HEK293 (cell line): Measurements from ENCODE around the gene TEX261.
A peak's percentile ranks its signal among the peaks of the same experiment; 100 is the strongest.

Source experiments
- CTCF ChIA-PET: fragments of 350-600 bp; formaldehyde crosslinking; extraction: SDS; loops from one replicate; lab custom pipeline; 2021; ENCODE audit warnings: antibody characterized with exemption; lab: Yijun Ruan, JAX
- POLR2A ChIA-PET: fragments of 300-600 bp; formaldehyde crosslinking; extraction: SDS; loops from one replicate; lab custom pipeline; 2020; ENCODE audit warnings: antibody characterized with exemption, inconsistent platforms; lab: Yijun Ruan, JAX
- H3K27ac ChIP-seq: fragments of 200-500 bp; sonication (Bioruptor generic); 2 replicates; pipeline ENCODE4 v1.5.1; 2014; ENCODE audit warnings: low read depth, low read length, control low read depth, inconsistent platforms; ENCODE audit errors: extremely low read depth
- H3K36me3 ChIP-seq, 2 experiments: fragments of 200-500 bp in 1 of 2; sonication (Bioruptor generic) in 1 of 2; 1 replicate in 1 of 2; 2 replicates in 1 of 2; pipeline ENCODE4 v1.5.1; 2014 to 2017; ENCODE audit warnings: inconsistent platforms in 2 of 2, low read length in 2 of 2; ENCODE audit not compliant: control insufficient read depth in 2 of 2, insufficient read depth in 1 of 2
- H3K4me1 ChIP-seq: fragments of 200-500 bp; sonication (Bioruptor generic); 2 replicates; pipeline ENCODE4 v1.5.1; 2014; ENCODE audit warnings: mild to moderate bottlenecking, low read length, inconsistent platforms; ENCODE audit not compliant: control insufficient read depth, insufficient read depth
- H3K4me3 ChIP-seq: 2 replicates; pipeline ENCODE4 v1.5.1; 2011; ENCODE audit warnings: low read depth, mild to moderate bottlenecking, control low read depth, low read length, moderate library complexity
- H3K9me3 ChIP-seq: fragments of 200-500 bp; sonication (Bioruptor generic); 2 replicates; pipeline ENCODE4 v1.5.1; 2014; ENCODE audit warnings: low read depth, low read length, inconsistent platforms; ENCODE audit not compliant: control insufficient read depth, insufficient read depth
- EGR2 ChIP-seq: fragments of 450-650 bp; formaldehyde crosslinking; IDR thresholded peaks from 2 replicates; pipeline ENCODE4 v1.5.1; 2016; ENCODE audit warnings: low read depth, missing biosample characterization, missing genetic modification characterization
- GLIS2 ChIP-seq: fragments of 450-650 bp; formaldehyde crosslinking; IDR thresholded peaks from 2 replicates; pipeline ENCODE4 v1.5.1; 2016; ENCODE audit warnings: missing biosample characterization, missing genetic modification characterization
- SETDB1 ChIP-seq: IDR thresholded peaks from one replicate; pipeline ENCODE4 v1.6.1; 2017; ENCODE audit warnings: mild to moderate bottlenecking, low read length, moderate library complexity, mixed read lengths; ENCODE audit not compliant: insufficient read length
- SP3 ChIP-seq: fragments of 450-650 bp; formaldehyde crosslinking; IDR thresholded peaks from 2 replicates; pipeline ENCODE4 v1.5.1; 2016; ENCODE audit warnings: missing biosample characterization, missing genetic modification characterization
- ZIC2 ChIP-seq: fragments of 450-650 bp; formaldehyde crosslinking; IDR thresholded peaks from 2 replicates; pipeline ENCODE4 v1.5.1; 2016; ENCODE audit warnings: missing biosample characterization, missing genetic modification characterization
- ZNF132 ChIP-seq: fragments of 450-650 bp; formaldehyde crosslinking; IDR thresholded peaks from 2 replicates; pipeline ENCODE4 v1.5.1; 2017; ENCODE audit warnings: missing biosample characterization, missing genetic modification characterization, borderline replicate concordance
- ZNF146 ChIP-seq: fragments of 450-650 bp; formaldehyde crosslinking; IDR thresholded peaks from 2 replicates; pipeline ENCODE4 v1.5.1; 2016; ENCODE audit warnings: missing biosample characterization, missing genetic modification characterization
- ZNF16 ChIP-seq: fragments of 450-650 bp; formaldehyde crosslinking; IDR thresholded peaks from 2 replicates; pipeline ENCODE4 v1.5.1; 2016; ENCODE audit warnings: low read depth, missing biosample characterization, missing genetic modification characterization
- ZNF2 ChIP-seq: fragments of 450-650 bp; formaldehyde crosslinking; IDR thresholded peaks from 2 replicates; pipeline ENCODE4 v1.5.1; 2016; ENCODE audit warnings: missing biosample characterization, missing genetic modification characterization
- ZNF274 ChIP-seq, 2 experiments: fragments of 200-500 bp in 1 of 2; fragments of 450-650 bp in 1 of 2; sonication (Bioruptor generic) in 1 of 2; formaldehyde crosslinking in 1 of 2; IDR thresholded peaks; 2 replicates each; pipeline versions ENCODE4 v1.5.1 to v1.6.1; 2014 to 2016; ENCODE audit warnings: borderline replicate concordance in 1 of 2, inconsistent platforms in 1 of 2, low read length in 1 of 2, missing biosample characterization in 1 of 2, missing genetic modification characterization in 1 of 2
- ZNF335 ChIP-seq: fragments of 450-650 bp; formaldehyde crosslinking; conservative IDR thresholded peaks from 2 replicates; pipeline ENCODE4 v1.5.1; 2016; ENCODE audit warnings: missing biosample characterization, missing genetic modification characterization
- ZNF350 ChIP-seq: fragments of 450-650 bp; formaldehyde crosslinking; IDR thresholded peaks from 2 replicates; pipeline ENCODE4 v1.5.0; 2017; ENCODE audit warnings: missing biosample characterization, mild to moderate bottlenecking, missing genetic modification characterization
- ZNF416 ChIP-seq: fragments of 450-650 bp; formaldehyde crosslinking; IDR thresholded peaks from 2 replicates; pipeline ENCODE4 v1.5.1; 2016; ENCODE audit warnings: missing biosample characterization, missing genetic modification characterization
- ZNF548 ChIP-seq: fragments of 450-650 bp; formaldehyde crosslinking; IDR thresholded peaks from 2 replicates; pipeline ENCODE4 v1.5.1; 2016; ENCODE audit warnings: missing biosample characterization, missing genetic modification characterization
- ZNF558 ChIP-seq: fragments of 450-650 bp; formaldehyde crosslinking; IDR thresholded peaks from 2 replicates; pipeline ENCODE4 v1.5.1; 2016; ENCODE audit warnings: missing biosample characterization, missing genetic modification characterization
- ZNF701 ChIP-seq: fragments of 450-650 bp; formaldehyde crosslinking; IDR thresholded peaks from 2 replicates; pipeline ENCODE4 v1.5.1; 2016; ENCODE audit warnings: missing biosample characterization, missing genetic modification characterization
- TF ChIP-seq, protein P1 (sequence below): fragments of 450-650 bp; formaldehyde crosslinking; conservative IDR thresholded peaks from 2 replicates; pipeline ENCODE4 v1.5.1; 2016; ENCODE audit warnings: low read depth, missing biosample characterization, missing genetic modification characterization
- TF ChIP-seq, protein P2 (sequence below): fragments of 450-650 bp; formaldehyde crosslinking; IDR thresholded peaks from 2 replicates; pipeline ENCODE4 v1.5.1; 2016; ENCODE audit warnings: missing biosample characterization, missing genetic modification characterization
- TF ChIP-seq, protein P3 (sequence below): IDR thresholded peaks from 2 replicates; pipeline ENCODE4 v1.6.1; 2011; ENCODE audit warnings: mild to moderate bottlenecking, low read depth, low read length, borderline replicate concordance
- TF ChIP-seq, protein P4 (sequence below): fragments of 450-650 bp; formaldehyde crosslinking; IDR thresholded peaks from 2 replicates; pipeline ENCODE4 v1.5.1; 2016; ENCODE audit warnings: missing biosample characterization, missing genetic modification characterization
- TF ChIP-seq, protein P5 (sequence below): fragments of 450-650 bp; formaldehyde crosslinking; IDR thresholded peaks from 2 replicates; pipeline ENCODE4 v1.5.1; 2016; ENCODE audit warnings: missing biosample characterization, missing genetic modification characterization

Gene TEX261

DNA sequence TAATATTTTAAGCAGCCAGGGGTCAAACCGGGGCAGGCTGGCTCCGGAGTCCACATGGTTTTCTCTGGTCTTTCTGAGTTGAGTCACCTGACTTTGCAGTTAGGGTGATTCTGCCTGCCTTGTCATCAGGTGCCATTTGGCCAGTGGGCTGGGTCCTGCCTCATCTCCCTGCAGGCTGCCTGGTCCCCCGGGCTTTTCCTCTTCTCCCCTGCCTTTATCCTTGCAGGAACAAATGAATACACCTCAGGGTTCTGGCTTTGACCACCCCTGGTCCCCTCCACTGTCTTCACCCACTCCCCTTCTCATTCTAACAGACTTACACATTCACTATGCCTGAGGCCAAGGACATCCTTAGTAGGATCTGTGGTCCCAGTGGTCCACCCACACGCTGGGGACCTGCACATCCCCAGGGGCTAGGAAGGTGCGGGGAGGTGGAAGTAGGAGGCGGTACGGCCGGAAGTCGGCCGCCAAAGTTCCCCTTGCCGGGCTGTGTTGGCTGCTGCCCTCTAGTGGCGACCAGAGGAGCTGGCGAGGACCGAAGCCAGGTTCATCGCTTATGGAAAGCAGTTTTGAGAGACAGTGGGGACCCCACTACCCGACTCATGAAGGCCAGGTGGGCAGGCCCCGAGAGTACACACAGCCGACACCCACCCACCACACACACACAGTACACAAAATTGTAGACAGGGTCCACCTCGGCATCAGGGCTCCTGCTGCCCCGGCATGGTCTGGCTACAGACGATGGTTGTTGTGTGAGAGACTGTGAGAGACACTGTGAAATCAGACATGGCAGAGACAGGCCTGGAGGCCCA, 6.3 kb upstream of the TEX261 start:
- no peaks in the 10 kb centered on the region for H3K36me3 ChIP-seq
- ChIA-PET POLR2A (interaction anchor here (1.0 to 2.2 kb wide), 2 partner anchors 67 to 68 kb away, joined by 3 to 8 read pairs; partner anchors contain the start of gene NAGK), CTCF (interaction anchor here (0.5 to 2.5 kb wide), 33 partner anchors 8 to 1799 kb away, joined by 3 to 14 read pairs (median 4); partner anchors contain the start of genes ANKRD53 and MPHOSPH10)
- no peaks in the 10 kb centered on the region for H3K9me3 ChIP-seq
- peak overlapping the region; percentile 33 for H3K4me3 ChIP-seq
- H3K4me1 ChIP-seq = no peaks in the 10 kb centered on the region
- H3K27ac ChIP-seq = no peak overlapping the region
- TF ChIP-seq ZNF548 (tag by site-specific recombination) = no peak
- TF ChIP-seq, protein P1, sequence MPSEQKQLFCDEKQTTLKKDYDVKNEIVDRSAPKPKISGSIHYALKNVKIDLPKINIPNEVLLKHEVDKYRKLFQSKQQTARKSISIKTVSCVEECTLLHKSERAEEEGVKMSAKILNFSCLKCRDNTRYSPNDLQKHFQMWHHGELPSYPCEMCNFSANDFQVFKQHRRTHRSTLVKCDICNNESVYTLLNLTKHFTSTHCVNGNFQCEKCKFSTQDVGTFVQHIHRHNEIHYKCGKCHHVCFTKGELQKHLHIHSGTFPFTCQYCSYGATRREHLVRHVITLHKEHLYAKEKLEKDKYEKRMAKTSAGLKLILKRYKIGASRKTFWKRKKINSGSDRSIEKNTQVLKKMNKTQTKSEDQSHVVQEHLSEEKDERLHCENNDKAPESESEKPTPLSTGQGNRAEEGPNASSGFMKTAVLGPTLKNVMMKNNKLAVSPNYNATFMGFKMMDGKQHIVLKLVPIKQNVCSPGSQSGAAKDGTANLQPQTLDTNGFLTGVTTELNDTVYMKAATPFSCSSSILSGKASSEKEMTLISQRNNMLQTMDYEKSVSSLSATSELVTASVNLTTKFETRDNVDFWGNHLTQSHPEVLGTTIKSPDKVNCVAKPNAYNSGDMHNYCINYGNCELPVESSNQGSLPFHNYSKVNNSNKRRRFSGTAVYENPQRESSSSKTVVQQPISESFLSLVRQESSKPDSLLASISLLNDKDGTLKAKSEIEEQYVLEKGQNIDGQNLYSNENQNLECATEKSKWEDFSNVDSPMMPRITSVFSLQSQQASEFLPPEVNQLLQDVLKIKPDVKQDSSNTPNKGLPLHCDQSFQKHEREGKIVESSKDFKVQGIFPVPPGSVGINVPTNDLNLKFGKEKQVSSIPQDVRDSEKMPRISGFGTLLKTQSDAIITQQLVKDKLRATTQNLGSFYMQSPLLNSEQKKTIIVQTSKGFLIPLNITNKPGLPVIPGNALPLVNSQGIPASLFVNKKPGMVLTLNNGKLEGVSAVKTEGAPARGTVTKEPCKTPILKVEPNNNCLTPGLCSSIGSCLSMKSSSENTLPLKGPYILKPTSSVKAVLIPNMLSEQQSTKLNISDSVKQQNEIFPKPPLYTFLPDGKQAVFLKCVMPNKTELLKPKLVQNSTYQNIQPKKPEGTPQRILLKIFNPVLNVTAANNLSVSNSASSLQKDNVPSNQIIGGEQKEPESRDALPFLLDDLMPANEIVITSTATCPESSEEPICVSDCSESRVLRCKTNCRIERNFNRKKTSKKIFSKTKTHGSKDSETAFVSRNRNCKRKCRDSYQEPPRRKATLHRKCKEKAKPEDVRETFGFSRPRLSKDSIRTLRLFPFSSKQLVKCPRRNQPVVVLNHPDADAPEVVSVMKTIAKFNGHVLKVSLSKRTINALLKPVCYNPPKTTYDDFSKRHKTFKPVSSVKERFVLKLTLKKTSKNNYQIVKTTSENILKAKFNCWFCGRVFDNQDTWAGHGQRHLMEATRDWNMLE = peak; percentile 95
- no peak for TF ChIP-seq ZNF274 (IDR thresholded peaks at IDR 0.05; ENCODE audit: low read length)
- no peak for TF ChIP-seq ZNF274 (tag by site-specific recombination; IDR thresholded peaks at IDR 0.05; ENCODE audit: borderline replicate concordance)
- TF ChIP-seq, protein P2, sequence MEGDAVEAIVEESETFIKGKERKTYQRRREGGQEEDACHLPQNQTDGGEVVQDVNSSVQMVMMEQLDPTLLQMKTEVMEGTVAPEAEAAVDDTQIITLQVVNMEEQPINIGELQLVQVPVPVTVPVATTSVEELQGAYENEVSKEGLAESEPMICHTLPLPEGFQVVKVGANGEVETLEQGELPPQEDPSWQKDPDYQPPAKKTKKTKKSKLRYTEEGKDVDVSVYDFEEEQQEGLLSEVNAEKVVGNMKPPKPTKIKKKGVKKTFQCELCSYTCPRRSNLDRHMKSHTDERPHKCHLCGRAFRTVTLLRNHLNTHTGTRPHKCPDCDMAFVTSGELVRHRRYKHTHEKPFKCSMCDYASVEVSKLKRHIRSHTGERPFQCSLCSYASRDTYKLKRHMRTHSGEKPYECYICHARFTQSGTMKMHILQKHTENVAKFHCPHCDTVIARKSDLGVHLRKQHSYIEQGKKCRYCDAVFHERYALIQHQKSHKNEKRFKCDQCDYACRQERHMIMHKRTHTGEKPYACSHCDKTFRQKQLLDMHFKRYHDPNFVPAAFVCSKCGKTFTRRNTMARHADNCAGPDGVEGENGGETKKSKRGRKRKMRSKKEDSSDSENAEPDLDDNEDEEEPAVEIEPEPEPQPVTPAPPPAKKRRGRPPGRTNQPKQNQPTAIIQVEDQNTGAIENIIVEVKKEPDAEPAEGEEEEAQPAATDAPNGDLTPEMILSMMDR (tag by site-specific recombination) = peak; percentile 90
- no peak for TF ChIP-seq ZNF132 (tag by site-specific recombination)
- TF ChIP-seq SETDB1 = no peak
- no peak for TF ChIP-seq ZNF16 (tag by site-specific recombination)
- no peak for TF ChIP-seq ZNF146 (tag by site-specific recombination)
- TF ChIP-seq ZNF350 (tag by site-specific recombination) = no peak
- TF ChIP-seq, protein P3, sequence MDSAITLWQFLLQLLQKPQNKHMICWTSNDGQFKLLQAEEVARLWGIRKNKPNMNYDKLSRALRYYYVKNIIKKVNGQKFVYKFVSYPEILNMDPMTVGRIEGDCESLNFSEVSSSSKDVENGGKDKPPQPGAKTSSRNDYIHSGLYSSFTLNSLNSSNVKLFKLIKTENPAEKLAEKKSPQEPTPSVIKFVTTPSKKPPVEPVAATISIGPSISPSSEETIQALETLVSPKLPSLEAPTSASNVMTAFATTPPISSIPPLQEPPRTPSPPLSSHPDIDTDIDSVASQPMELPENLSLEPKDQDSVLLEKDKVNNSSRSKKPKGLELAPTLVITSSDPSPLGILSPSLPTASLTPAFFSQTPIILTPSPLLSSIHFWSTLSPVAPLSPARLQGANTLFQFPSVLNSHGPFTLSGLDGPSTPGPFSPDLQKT = no peak
- TF ChIP-seq ZNF701 (tag by site-specific recombination) = no peak
- TF ChIP-seq EGR2 (tag by site-specific recombination) = peak; percentile 45; the same call in 1 of the 2 replicates
- peak; percentile 45 for TF ChIP-seq GLIS2 (tag by site-specific recombination)
- TF ChIP-seq, protein P4, sequence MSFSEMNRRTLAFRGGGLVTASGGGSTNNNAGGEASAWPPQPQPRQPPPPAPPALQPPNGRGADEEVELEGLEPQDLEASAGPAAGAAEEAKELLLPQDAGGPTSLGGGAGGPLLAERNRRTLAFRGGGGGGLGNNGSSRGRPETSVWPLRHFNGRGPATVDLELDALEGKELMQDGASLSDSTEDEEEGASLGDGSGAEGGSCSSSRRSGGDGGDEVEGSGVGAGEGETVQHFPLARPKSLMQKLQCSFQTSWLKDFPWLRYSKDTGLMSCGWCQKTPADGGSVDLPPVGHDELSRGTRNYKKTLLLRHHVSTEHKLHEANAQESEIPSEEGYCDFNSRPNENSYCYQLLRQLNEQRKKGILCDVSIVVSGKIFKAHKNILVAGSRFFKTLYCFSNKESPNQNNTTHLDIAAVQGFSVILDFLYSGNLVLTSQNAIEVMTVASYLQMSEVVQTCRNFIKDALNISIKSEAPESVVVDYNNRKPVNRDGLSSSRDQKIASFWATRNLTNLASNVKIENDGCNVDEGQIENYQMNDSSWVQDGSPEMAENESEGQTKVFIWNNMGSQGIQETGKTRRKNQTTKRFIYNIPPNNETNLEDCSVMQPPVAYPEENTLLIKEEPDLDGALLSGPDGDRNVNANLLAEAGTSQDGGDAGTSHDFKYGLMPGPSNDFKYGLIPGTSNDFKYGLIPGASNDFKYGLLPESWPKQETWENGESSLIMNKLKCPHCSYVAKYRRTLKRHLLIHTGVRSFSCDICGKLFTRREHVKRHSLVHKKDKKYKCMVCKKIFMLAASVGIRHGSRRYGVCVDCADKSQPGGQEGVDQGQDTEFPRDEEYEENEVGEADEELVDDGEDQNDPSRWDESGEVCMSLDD = no peak; the same call in none of the 2 replicates
- 0 out of 2 replicates have a peak, but pooled peaks have one; percentile 45 for TF ChIP-seq ZIC2 (tag by site-specific recombination)
- peak; percentile 59; the same call in 1 of the 2 replicates for TF ChIP-seq ZNF2
- peak; percentile 47; the same call in 1 of the 2 replicates for TF ChIP-seq SP3 (tag by site-specific recombination)
- no peak for TF ChIP-seq ZNF558 (tag by site-specific recombination)
- TF ChIP-seq ZNF416 (tag by site-specific recombination) = no peak
- peak; percentile 62; the same call in 1 of the 2 replicates for TF ChIP-seq ZNF335
- TF ChIP-seq, protein P5, sequence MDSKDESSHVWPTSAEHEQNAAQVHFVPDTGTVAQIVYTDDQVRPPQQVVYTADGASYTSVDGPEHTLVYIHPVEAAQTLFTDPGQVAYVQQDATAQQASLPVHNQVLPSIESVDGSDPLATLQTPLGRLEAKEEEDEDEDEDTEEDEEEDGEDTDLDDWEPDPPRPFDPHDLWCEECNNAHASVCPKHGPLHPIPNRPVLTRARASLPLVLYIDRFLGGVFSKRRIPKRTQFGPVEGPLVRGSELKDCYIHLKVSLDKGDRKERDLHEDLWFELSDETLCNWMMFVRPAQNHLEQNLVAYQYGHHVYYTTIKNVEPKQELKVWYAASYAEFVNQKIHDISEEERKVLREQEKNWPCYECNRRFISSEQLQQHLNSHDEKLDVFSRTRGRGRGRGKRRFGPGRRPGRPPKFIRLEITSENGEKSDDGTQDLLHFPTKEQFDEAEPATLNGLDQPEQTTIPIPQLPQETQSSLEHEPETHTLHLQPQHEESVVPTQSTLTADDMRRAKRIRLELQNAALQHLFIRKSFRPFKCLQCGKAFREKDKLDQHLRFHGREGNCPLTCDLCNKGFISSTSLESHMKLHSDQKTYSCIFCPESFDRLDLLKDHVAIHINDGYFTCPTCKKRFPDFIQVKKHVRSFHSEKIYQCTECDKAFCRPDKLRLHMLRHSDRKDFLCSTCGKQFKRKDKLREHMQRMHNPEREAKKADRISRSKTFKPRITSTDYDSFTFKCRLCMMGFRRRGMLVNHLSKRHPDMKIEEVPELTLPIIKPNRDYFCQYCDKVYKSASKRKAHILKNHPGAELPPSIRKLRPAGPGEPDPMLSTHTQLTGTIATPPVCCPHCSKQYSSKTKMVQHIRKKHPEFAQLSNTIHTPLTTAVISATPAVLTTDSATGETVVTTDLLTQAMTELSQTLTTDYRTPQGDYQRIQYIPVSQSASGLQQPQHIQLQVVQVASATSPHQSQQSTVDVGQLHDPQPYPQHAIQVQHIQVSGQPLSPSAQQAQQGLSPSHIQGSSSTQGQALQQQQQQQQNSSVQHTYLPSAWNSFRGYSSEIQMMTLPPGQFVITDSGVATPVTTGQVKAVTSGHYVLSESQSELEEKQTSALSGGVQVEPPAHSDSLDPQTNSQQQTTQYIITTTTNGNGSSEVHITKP (tag by site-specific recombination) = no peak
